ENCODE data around the gene FBL.
A peak's percentile ranks its signal among the peaks of the same experiment; 100 is the strongest.
"Not testable (repeated sequence)": the region's sequence is repeated elsewhere in the genome, so short reads cannot be mapped to it uniquely, and the experiment has no call there.

FBL gene

DNA sequence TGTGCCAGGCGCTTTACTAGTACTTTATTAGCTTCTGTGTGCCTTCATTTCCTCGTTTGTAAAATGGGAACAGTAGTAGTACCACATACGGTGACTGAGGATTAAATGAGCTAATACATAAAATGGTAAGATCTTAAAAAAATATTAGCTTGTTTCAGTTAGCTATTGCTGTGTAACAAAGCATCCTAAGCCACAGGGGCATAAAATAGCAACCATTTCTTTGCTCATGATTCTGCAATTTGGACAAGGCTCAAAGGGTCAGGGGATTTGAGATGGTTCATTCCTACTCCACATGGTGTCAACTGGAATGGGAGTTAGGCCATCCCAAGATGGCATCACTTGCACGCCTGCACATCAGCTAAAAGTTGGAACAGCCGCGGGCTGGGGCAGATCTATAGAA is 25.5 kb downstream of the FBL start:
- DNase-seq = no peak

DNA sequence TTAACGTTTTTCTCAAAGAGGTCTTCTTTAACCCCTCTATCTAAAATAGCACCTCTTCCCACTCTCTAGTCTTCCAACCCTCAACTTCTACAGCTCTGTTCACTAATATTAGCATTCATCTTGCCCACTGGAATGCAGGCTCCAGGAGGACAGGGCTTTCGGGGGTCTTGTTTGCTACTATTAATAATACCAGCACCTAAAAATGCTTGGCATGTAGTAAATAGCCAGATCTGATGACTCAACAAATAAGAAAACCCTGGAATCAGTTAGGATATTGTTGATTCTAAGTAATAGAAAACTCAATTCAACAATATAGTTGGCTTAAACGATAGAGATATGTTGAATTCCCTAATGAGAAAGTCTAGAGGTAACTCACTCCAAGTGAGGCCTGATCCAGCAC is 26.4 kb downstream of the FBL start:
- DNase-seq = no peak

DNA sequence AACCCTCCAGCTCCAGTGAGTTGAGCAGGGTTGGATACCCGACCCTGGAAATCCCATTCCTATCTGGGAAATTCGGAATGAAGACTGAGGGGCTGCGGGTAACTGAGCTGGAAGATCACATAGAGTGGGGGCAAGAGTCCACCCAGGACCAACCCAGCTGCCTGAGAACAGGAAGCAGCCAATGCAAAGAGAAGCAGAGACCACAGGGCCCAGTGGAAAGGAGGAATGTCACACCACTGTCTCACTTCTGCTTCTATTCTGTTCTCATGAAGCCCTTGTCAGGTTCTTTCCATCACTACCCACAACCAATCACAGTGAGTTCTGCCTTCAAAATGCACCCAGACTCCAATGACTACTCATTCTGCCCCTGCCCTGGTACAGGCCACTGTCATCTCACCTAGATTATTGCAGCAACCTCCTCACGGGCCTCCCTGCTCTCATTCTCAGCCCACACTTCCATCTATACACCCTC is 27.5 kb downstream of the FBL start:
- DNase-seq = no peak

DNA sequence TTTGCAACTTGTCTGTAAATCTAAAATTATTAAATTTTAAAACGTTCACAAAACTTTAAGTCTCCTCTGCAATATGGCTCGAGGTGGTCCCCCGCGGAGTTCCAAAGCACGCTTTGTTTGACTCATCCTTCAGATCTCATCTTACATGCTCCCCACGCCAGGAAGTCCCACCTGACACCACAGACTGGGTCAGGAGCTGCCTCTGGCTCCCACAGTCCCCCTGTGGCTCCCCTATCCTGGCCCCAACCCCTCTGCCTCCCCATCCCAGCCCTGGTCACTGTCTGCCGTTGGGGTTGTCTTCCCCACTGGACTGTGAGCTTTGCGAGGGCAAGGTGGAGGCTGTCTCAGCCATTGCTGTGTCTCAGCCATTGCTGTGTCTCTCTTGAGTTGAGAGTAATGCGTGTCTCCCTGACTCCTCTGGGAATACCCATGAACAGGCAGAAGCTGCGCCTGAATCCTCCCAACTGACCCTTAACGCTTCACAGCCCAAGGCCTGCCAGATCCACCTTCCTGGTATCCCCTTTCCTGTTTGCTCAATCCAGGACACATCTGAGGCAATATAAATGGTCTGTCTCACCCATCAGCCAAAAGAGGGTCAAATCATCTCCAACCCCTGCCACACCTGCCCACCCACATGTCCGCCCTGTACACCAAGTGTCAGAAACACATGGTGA is 28.2 kb downstream of the FBL start:
- no peak for DNase-seq

DNA sequence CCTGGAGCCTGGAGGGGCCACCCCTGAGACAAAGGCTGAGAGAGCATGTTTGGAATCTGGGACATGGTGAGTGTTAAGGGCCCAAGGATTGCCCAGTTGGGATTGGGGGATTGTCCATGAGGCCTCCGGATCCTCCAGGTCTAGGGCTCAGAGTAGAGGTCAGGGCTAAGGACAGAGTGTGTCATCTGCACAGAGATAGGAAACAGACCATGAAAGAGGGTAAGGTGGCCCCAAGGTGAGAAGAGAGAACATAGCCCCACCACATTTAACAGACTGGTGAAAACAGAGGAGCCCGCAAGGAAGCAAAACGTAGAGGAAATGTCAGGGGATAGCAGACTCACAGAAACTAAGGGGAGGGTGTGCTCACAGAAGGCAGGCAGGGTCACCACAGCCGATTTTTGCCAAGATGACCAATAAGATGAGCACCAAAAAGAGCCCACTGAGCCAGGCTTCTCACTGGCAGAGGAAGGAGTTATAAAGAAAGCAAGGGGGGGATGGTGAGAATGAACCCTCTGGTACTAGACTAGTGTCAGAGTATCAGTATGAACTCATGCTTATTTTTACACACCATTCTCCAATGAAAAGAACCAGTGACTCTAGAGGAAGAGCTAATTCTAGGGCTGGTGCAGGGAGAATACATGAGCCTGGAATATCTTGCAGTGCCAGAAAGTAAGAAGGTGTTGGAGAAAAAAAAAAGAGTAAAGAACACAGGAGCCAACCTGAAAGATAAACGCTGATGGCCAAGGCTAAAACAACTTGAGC is 29.7 kb downstream of the FBL start:
- DNase-seq = no peak

DNA sequence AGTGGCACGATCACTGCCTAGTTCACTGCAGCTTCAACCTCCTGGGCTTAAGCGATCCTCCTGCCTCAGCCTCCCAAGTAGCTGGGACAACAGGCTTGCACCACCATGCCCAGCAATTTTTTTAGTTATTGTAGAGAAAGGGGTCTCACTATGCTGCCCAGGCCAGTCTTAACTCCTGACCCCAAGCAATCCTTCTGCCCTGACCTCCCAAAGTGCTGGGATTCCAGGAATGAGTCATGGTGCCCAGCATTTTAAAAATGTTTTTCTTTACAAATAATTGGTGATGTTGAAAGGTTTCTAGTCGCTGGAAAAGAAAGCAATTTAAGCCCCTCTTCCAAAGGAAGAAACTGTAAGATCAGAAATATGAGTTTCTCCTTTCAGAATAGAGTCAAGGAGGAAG is 31.6 kb downstream of the FBL start:
- DNase-seq = no peak

DNA sequence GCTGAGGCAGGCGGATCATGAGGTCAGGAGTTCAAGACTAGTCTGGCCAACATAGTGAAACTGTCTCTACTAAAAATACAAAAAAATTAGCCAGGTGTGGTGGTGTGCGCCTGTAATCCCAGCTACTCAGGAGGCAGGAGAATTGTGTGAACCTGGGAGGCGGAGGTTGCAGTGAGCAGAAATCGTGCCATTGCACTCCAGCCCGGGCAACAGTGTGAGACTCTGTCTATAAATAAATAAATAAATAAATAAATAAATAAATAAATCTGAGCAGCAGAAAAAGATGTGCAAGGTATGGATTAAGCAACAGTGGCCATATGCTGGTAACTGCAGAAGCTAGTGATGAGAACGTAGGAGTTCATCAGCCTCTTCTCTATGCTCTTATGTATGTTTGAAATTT is 32.1 kb downstream of the FBL start:
- not testable (repeated sequence) for DNase-seq

DNA sequence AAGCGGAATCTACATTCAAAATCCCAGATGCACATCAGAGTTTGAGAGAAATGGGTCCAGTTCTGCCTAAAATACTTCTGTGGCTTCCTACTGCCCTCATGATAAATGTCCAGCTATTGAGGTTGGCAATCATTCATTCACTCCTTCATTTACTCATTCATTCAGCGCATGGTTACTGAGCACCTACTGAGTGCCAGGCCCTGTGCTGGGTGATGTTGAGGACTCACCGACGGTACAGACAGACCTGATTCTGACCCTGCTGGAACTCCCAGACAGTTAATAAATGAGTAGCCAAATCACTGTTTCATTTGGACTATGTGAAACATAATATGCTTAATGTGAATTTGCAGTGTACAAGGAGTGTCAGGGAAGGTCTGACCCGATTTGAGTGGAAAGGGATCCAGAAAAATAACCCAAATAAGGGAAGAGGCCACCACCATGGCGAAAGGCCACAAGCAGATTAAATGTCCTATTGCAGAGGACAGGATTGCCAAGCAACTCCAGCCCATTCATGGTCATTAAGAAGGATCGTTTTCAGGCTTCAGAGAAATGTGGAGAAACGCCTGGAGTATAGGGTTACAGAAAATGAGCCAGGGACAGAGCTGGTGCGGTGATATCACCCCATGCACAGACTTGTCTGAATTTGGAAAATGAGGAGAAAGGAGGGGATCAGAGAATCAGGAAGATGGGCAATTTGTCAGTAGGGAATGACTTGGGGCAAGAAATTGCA is 32.8 kb downstream of the FBL start:
- DNase-seq = no peak

DNA sequence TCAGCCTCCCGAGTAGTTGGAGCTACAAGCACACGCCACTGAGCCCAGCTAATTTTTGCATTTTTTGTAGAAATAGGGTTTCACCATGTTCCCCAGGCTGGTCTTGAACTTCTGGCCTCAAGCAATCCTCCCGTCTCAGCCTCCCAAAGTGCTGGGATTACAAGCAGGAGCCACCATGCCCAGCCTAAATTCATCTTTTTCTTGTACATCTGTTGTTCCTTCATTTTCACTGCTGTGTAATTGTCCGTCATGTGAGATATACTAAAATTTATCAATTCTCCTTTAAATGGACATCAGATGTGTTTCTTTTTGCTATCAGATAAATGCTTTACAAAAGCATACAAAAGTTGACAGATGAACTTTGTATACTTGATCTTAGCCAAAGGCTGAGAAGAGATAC is 35.1 kb downstream of the FBL start:
- DNase-seq = no peak

DNA sequence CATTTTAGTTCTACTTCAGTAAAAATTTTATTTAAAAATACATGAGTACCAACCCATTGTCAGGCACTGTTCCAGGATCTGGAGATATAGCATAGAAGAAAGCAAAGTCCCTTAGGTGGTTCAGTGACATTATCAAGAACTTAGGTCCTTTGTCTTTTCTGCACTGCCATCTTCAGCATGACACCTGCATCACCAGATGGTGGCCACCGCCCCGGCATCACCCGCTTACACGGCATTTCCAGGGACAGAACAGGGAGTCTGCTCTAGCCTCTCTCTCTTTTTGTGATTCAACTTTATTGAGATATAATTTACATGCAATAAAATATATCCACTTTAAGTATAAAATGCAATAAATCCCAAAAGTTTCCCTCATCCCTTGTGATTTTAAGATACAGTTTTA is 35.8 kb downstream of the FBL start:
- DNase-seq = no peak

DNA sequence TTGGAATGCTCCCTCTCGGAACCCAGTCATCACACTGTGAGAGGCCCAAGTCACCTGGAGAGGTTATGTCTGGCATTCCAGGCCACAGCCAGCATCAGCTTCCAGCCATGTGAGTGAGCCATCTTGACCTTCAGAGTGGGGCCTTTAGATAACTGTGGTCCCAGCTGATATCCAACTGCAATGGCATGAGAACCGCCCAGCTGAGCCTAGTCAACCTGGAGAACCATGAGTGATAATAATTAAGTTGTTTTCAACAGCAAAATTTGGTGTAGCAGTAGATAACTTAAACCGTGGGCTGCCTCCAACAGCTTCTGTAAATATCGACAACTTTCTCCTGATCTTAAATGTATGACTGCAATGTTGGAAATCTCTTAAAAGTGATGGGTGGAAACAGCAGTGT is 36.8 kb downstream of the FBL start:
- no peak for DNase-seq

DNA sequence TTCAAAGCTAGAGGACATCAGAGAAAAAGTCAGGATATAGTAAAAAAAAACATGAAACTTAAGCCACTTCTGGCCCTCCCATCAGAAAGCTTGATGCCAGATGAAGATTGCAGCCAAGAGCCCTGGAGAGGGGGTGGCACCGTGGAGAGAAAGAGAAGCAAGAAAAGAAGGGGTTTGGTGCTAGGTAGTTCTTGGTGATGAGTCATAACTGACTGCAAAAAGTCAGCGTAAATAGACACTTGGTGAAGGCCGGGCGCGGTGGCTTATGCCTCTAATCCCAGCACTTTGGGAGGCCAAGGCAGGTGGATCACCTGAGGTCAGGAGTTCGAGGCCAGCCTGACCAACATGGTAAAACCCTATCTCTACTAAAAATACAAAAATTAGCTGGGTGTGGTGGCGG is 37.5 kb downstream of the FBL start:
- DNase-seq = not testable (repeated sequence)

DNA sequence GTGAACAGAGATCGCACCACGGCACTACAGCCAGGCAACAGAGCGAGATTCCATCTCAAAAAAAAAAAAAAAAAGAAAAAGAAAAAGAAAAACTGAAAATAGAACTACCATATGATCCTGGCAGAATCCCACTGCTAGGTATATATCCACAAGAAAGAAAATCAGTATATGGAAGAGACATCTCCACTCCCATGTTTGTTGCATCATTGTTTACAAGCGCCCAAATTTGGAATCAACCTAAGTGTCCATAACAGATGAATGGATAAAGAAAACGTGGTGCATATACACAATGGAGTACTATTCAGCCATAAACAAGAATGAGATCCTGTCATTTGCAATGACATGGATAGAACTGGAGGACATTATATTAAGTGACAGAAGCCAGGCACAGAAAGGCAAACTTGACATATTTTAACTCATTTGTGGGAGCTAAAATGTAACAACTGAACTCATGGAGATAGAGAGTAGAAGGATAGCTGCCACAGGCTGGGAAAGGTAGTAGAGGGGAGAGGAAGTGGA is 38.3 kb downstream of the FBL start:
- DNase-seq = no peak

DNA sequence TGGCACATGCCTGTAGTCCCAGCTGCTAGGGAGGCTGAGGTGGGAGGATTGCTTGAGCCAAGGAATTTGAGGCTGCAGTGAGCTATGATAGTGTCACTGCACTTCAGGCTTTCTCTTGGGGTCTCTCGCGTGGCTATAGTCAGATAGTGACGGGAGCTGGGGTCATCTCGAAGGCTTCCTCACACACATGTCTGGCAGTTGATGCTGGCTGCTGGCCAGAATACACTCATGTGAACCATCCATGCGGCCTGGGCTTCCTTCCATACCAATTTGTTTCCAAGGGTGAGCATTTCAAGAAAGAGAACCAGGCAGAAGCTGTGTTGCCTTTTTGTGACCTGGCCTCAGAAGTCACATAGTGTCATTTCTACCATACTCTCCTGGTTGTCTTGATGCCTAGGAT is 41.1 kb downstream of the FBL start:
- DNase-seq = no peak

DNA sequence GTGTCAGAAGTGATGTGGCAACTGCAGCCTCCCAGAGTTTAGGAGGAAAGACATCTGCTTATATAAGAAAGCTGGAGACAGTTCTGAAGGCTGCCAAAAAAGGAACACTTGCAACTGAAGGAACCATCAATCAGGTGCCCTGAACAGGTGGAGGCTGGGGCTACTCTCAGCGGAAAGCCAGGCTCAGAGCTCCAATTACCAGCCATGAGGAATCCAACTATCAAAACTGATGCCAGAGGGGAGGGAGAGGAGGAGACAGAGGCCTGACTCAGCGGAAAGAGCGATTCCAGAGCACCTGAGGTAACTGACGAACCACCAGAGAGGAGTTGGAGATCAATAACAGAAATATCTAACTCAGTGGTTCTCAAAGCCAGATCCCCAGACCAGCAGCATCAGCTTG is 43.2 kb downstream of the FBL start:
- peak; percentile 30 for DNase-seq

DNA sequence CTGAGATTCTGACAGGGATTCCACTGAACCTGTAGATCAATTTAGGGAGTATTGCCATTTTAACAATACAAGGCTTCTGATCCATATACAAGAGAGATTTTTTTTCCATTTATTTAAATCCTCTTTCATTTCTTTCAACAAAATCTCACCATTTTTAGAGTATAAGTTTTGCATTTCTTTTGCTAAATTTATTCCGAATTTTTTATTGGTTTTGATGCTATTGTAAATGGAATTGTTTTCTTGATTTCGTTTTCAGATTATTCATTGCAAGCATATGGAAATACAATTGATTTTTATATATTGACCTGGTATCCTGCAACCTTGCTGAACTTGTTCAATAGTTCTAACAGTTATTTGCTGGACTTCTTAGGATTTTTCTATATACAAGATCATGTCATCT is 49.1 kb downstream of the FBL start:
- DNase-seq = no peak

DNA sequence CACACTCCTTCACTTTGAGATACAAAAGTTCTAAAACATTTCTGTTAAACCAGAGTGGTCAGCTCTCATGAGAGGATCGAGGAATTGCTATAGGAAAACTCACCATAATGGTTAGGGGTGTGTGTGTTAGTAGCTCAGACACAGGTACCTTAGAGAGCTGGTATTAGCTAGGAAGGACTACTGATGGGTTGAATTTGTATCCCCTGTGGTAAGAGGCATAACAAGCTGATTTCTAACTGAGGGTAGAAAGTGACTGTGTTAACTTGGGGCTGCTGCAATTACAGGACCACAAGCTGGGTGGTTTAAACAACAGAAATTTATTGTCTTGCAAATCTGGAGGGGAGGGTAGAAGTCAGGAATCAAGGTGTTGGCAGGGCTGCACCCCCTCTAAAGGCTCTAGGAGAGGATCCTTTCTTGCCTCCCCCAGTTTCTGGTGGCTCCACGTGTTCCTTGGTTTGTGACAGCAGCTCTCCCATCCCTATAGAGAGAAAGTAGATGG is 50.1 kb downstream of the FBL start:
- no peak for DNase-seq

DNA sequence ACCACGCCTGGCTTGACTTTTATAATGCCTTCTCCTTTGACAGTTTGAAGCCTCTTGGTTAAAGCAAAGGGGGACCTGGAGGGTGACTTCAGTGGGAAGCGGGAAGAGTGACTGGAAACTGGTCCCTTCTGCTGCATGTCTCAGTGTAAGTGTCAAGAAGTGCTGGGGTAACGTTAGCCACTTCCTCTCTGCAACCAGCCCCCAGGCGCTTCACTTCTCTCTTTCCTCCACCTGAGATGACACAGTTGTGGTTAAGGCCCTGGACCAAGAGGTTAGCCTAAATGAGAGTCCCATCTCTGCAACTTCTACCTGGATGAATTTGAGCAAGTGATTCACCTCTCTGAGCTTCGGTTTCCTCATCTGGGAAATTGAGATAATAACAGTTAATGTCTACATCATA is 51.2 kb downstream of the FBL start:
- no peak for DNase-seq

DNA sequence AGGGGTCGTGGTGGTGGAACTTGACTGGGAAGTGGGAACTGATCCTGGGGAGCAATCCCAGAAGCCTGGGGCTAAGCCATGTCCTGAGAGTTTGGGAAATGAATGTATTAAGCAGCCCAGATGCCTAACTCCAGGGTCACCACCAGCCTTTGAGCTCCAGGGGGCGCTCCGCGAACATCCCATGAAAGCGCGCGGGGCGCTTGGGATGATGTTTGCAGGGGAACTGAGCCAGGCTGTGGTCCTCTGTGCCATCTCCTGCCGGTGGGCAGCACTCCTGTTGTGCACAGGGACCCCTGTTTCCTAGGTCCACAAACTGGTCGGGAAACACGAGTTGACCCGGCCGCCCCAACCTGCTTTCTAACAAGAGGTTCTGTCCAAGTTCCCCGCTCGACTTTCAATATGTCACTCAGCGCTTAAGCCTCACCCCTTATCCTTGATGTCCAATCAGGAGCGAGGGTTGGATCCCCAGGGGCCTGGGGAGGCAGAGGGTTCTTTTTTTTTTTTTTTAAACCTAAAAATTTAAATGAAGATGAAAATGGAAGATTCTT is 53.1 kb downstream of the FBL start:
- DNase-seq = peak; percentile 85

DNA sequence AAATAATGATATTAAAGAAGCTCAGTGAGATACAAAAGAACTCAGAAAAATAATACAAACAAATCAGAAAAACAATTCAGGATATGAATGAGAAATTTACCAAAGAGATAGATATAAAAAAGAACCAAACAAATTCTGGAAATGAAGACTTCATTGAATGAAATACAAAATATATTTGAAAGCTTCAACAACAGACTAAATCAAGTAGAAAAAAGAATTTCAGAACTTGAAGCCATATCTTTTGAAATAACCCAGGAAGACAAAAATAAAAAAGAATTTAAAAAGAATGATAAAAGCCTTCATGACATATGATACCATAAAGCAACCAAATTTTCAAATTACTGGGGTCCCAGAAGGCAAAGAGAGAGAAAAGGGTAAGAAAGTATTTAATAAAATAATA is 57.9 kb downstream of the FBL start:
- DNase-seq = no peak

All from NCI-H146 (cell line).